Astrocyte of the cerebellum (primary cell): ENCODE measurements around the gene FTSJ3.

Experiments
- DNase-seq: peaks from one replicate; pipeline ENCODE4 v3.0.0-alpha.2; 2011; ENCODE audit warnings: low read depth
- H3K4me3 ChIP-seq: 2 replicates; pipeline ENCODE4 v1.5.1; 2011; ENCODE audit warnings: mild to moderate bottlenecking, low read depth, low read length, moderate library complexity
- CTCF ChIP-seq: IDR thresholded peaks from 2 replicates; pipeline ENCODE4 v1.5.1; 2012; ENCODE audit warnings: low read length, low read depth, moderate library complexity, mild to moderate bottlenecking; ENCODE audit errors: missing control alignments
- in situ Hi-C: cut with HindIII; loops from 2 replicates; pipeline ENCODE4 v1.10.0; 2017; ENCODE audit warnings: low sequenced_read_pairs

The FTSJ3 gene

GRCh38 chr17:63835167-63835720 is 7.8 kb upstream of the FTSJ3 start:
- TF ChIP-seq CTCF = no peak
- no peak overlapping the region for H3K4me3 ChIP-seq
- in situ Hi-C loops = no loop called here
- DNase-seq = no peak

GRCh38 chr17:63834431-63835166 is 7.1 kb upstream of the FTSJ3 start:
- H3K4me3 ChIP-seq = no peak overlapping the region
- DNase-seq = no peak
- TF ChIP-seq CTCF = peak; percentile 51
- in situ Hi-C loops = no loop called here

GRCh38 chr17:63833741-63834373 is 6.4 kb upstream of the FTSJ3 start:
- DNase-seq = no peak
- H3K4me3 ChIP-seq = no peak overlapping the region
- in situ Hi-C loops = no loop called here
- no peak for TF ChIP-seq CTCF

- in situ Hi-C loops = no loop called here
- DNase-seq = no peak
- no peak overlapping the region for H3K4me3 ChIP-seq
- TF ChIP-seq CTCF = no peak
Measured at GRCh38 chr17:63833026-63833740, 5.7 kb upstream of the FTSJ3 start.

GRCh38 chr17:63832455-63832854 is 5.0 kb upstream of the FTSJ3 start:
- TF ChIP-seq CTCF = no peak
- DNase-seq = no peak
- H3K4me3 ChIP-seq = no peak overlapping the region
- in situ Hi-C loops = no loop called here

GRCh38 chr17:63832014-63832413 is 4.6 kb upstream of the FTSJ3 start:
- DNase-seq = no peak
- no peak for TF ChIP-seq CTCF
- in situ Hi-C loops = no loop called here
- H3K4me3 ChIP-seq = no peak overlapping the region
